Endothelial cell of umbilical vein (primary cell): ENCODE results near the gene LRRC17. TPM values are rescaled to one million over a fixed set of nuclear protein-coding genes. Genes with fewer than 3 reads are reported as not detected.

Experiments
- BruUV-seq: library from RNA; stranded (reverse); fragments of 400-500 nt; replicated peaks from 2 replicates; lab custom pipeline; 2021; lab: Mats Ljungman, UMichigan
- CTCF ChIA-PET: fragments of 300-600, 350-600 bp; sonication (Branson Sonifier 250); formaldehyde crosslinking; loops from one replicate; lab custom pipeline; 2021; ENCODE audit warnings: antibody characterized with exemption, inconsistent platforms; lab: Charles Lee
- POLR2A ChIA-PET: fragments of 300-600, 350-600 bp; sonication (Branson Sonifier 250); formaldehyde crosslinking; loops from one replicate; lab custom pipeline; 2021; ENCODE audit warnings: antibody characterized with exemption, inconsistent platforms; lab: Charles Lee
- DNase-seq: peaks from one replicate; pipeline ENCODE4 v3.0.0-alpha.2; 2011; ENCODE audit warnings: low read depth, low spot score
- FAIRE-seq: peaks from 2 replicates; lab custom pipeline; 2011; peaks lifted over from hg19 to GRCh38; lab: Jason Lieb, UNC
- H2AFZ ChIP-seq: 2 replicates; pipeline ENCODE4 v1.6.0; 2012; ENCODE audit warnings: low read depth, low read length, control low read depth, inconsistent platforms
- H3K27ac ChIP-seq: 2 replicates; pipeline ENCODE4 v1.5.1; 2011; ENCODE audit warnings: low read depth, mild to moderate bottlenecking, control low read depth, low read length, moderate library complexity; ENCODE audit not compliant: insufficient read depth
- H3K27me3 ChIP-seq, 2 experiments: 2 replicates each; pipeline versions ENCODE4 v1.6.0 to v1.6.1; 2011; ENCODE audit warnings: low read length in 2 of 2, mixed read lengths in 1 of 2; ENCODE audit not compliant: control insufficient read depth in 2 of 2, insufficient read depth in 2 of 2
- H3K36me3 ChIP-seq, 2 experiments: 2 replicates in 1 of 2; 3 replicates in 1 of 2; pipeline ENCODE4 v1.5.1; 2011; ENCODE audit warnings: low read length in 2 of 2, mild to moderate bottlenecking in 1 of 2, moderate library complexity in 1 of 2; ENCODE audit not compliant: control insufficient read depth in 2 of 2, insufficient read depth in 2 of 2; ENCODE audit errors: extremely low read depth in 1 of 2
- H3K4me1 ChIP-seq: 3 replicates; pipeline ENCODE4 v1.5.1; 2011; ENCODE audit warnings: mild to moderate bottlenecking, low read length; ENCODE audit not compliant: control insufficient read depth, insufficient read depth; ENCODE audit errors: extremely low read depth
- H3K4me2 ChIP-seq: 2 replicates; pipeline ENCODE4 v1.6.1; 2011; ENCODE audit warnings: low read length, control low read depth, mixed read lengths; ENCODE audit not compliant: insufficient read depth
- H3K4me3 ChIP-seq, 3 experiments: fragments of 200-600 bp in 1 of 3; sonication (generic), shearing (Covaris generic) in 1 of 3; replicated peaks in 1 of 3; 2 replicates each; pipeline ENCODE4 v1.5.1; 2011 to 2016; ENCODE audit warnings: control low read depth in 3 of 3, low read length in 3 of 3, mild to moderate bottlenecking in 2 of 3, inconsistent platforms in 1 of 3, low read depth in 1 of 3, moderate library complexity in 1 of 3; ENCODE audit not compliant: insufficient read depth in 1 of 3
- H3K79me2 ChIP-seq: 2 replicates; pipeline ENCODE4 v1.6.0; 2012; ENCODE audit warnings: low read length, inconsistent platforms; ENCODE audit not compliant: control insufficient read depth, insufficient read depth
- H3K9ac ChIP-seq: replicated peaks from 2 replicates; pipeline ENCODE3; 2011; ENCODE audit warnings: low read length, control low read depth; ENCODE audit not compliant: insufficient read depth; ENCODE audit errors: extremely low read depth
- H3K9me1 ChIP-seq: replicated peaks from 3 replicates; pipeline ENCODE4 v1.6.0; 2011; ENCODE audit warnings: mild to moderate bottlenecking, low read length; ENCODE audit not compliant: control insufficient read depth, insufficient read depth; ENCODE audit errors: extremely low read depth
- H3K9me3 ChIP-seq: replicated peaks from 2 replicates; pipeline ENCODE4 v1.5.1; 2012; ENCODE audit warnings: low read length, inconsistent platforms; ENCODE audit not compliant: control insufficient read depth, insufficient read depth
- H4K20me1 ChIP-seq: replicated peaks from 2 replicates; pipeline ENCODE3; 2011; ENCODE audit warnings: mild to moderate bottlenecking, low read length; ENCODE audit not compliant: control insufficient read depth, insufficient read depth; ENCODE audit errors: extremely low read depth
- EZH2 ChIP-seq: IDR thresholded peaks from 2 replicates; pipeline ENCODE4 v1.6.1; 2012; ENCODE audit warnings: borderline replicate concordance, low read depth, mild to moderate bottlenecking, moderate library complexity, low read length, inconsistent platforms; ENCODE audit not compliant: severe bottlenecking
- FOS ChIP-seq: IDR thresholded peaks from 2 replicates; pipeline ENCODE4 v1.6.1; 2011; ENCODE audit warnings: mild to moderate bottlenecking, low read length, moderate library complexity, borderline replicate concordance; ENCODE audit not compliant: insufficient read depth
- GATA2 ChIP-seq: IDR thresholded peaks from 2 replicates; pipeline ENCODE4 v1.7.0; 2011; ENCODE audit warnings: low read depth, mild to moderate bottlenecking, moderate library complexity, mixed read lengths, low read length; ENCODE audit not compliant: insufficient read length, insufficient read depth
- JUN ChIP-seq: IDR thresholded peaks from 2 replicates; pipeline ENCODE4 v1.6.1; 2011; ENCODE audit warnings: borderline replicate concordance, low read depth; ENCODE audit not compliant: insufficient read length, insufficient read depth
- MAX ChIP-seq: IDR thresholded peaks from 2 replicates; pipeline ENCODE4 v1.6.1; 2011; ENCODE audit not compliant: insufficient read depth, insufficient read length
- MYC ChIP-seq: IDR thresholded peaks from one replicate; pipeline ENCODE4 v1.6.1; 2011; ENCODE audit warnings: mild to moderate bottlenecking, low read depth, low read length
- POLR2A ChIP-seq: IDR thresholded peaks from 2 replicates; pipeline ENCODE4 v1.6.1; 2012; ENCODE audit warnings: low read depth, mild to moderate bottlenecking, control low read depth, low read length
- POLR2AphosphoS5 ChIP-seq: IDR thresholded peaks from 2 replicates; pipeline ENCODE4 v1.6.1; 2012; ENCODE audit warnings: low read depth, mild to moderate bottlenecking, control low read depth, low read length, moderate library complexity; ENCODE audit not compliant: insufficient read depth
- dilution Hi-C: fragments of 300-500 bp; cut with MboI; formaldehyde crosslinking; loops from one replicate; pipeline ENCODE4 v1.15.0; 2019; ENCODE audit warnings: low sequenced_read_pairs; ENCODE audit not compliant: extremely low pct_ligation_motif_present
- intact Hi-C: fragments of 100-400 bp; cut with micrococcal nuclease; formaldehyde crosslinking; loops from one replicate; pipeline ENCODE4 v1.10.0; 2022
- polyA plus RNA-seq, 4 experiments: library from polyadenylated mRNA; depleted of rRNA in 3 of 4; stranded (reverse) in 3 of 4; unstranded in 1 of 4; fragments of >200 nt; gene quantifications; 2 replicates each; pipeline versions ENCODE4 v1.2.1 to v1.2.3, GENCODE V29; 2011 to 2012; ENCODE audit warnings: missing spikeins in 1 of 4
- total RNA-seq: library from RNA; stranded (reverse); gene quantifications from 2 replicates; pipeline ENCODE4 v1.2.3, GENCODE V29; 2021
- TF ChIP-seq, protein P1 (sequence below), 2 donors: IDR thresholded peaks; 1 replicate in 1 of 2; 2 replicates in 1 of 2; pipeline ENCODE4 v1.5.1; 2011; ENCODE audit warnings: low read length in 2 of 2, mild to moderate bottlenecking in 2 of 2, moderate library complexity in 2 of 2, control low read depth in 1 of 2, inconsistent platforms in 1 of 2, low read depth in 1 of 2; ENCODE audit not compliant: insufficient read depth in 1 of 2; ENCODE audit errors: extremely low read depth in 1 of 2

Gene LRRC17
- total and polyA plus RNA-seq, 2 donors (not counting 3 experiments of a cell fraction or from before 2014, with no cell fraction given), result 22.7 to 33.7 TPM

- Histone ChIP-seq H3K9me1 (no peaks in the 10 kb centered on the region), H3K27ac (no peak overlapping the region), H3K4me2 (no peak overlapping the region), H4K20me1 (no peaks in the 10 kb centered on the region), H3K9me3 (no peaks in the 10 kb centered on the region), H3K4me1 (peaks cover 31% of the 10 kb centered on the region), H2AFZ (no peak overlapping the region), H3K27me3 (no peaks in the 10 kb centered on the region), H3K36me3 (no peaks in the 10 kb centered on the region), H3K79me2 (no peaks in the 10 kb centered on the region), H3K9ac (no peak overlapping the region), H3K4me3 (no peak overlapping the region)
- dilution Hi-C loops, result no loop called here
- POLR2A ChIA-PET, result no interaction called here
- BruUV-seq, result no TSS peak
- intact Hi-C loops, result no loop called here
- FAIRE-seq (no peak), DNase-seq (no peak)
- TF ChIP-seq, protein P1, sequence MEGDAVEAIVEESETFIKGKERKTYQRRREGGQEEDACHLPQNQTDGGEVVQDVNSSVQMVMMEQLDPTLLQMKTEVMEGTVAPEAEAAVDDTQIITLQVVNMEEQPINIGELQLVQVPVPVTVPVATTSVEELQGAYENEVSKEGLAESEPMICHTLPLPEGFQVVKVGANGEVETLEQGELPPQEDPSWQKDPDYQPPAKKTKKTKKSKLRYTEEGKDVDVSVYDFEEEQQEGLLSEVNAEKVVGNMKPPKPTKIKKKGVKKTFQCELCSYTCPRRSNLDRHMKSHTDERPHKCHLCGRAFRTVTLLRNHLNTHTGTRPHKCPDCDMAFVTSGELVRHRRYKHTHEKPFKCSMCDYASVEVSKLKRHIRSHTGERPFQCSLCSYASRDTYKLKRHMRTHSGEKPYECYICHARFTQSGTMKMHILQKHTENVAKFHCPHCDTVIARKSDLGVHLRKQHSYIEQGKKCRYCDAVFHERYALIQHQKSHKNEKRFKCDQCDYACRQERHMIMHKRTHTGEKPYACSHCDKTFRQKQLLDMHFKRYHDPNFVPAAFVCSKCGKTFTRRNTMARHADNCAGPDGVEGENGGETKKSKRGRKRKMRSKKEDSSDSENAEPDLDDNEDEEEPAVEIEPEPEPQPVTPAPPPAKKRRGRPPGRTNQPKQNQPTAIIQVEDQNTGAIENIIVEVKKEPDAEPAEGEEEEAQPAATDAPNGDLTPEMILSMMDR (IDR thresholded peaks at IDR 0.05; ENCODE audit: extremely low read depth in 1 of 2, insufficient read depth in 1 of 2, low read depth in 1 of 2, low read length in 2 of 2), result no peak
- TF ChIP-seq JUN (no peak), MYC (no peak), FOS (no peak), POLR2AphosphoS5 (no peak), POLR2A (no peak), GATA2 (no peak), EZH2 (no peak), MAX (no peak)
- CTCF ChIA-PET, result interaction anchor here (0.9 to 1.2 kb wide), 2 partner anchors 22 to 193 kb away, joined by 3 read pairs; no protein-coding TSS in a partner anchor
Observed at GRCh38 chr7:102869195-102869594, 43.6 kb upstream of the LRRC17 start.
